Upper lobe of left lung (tissue), 6 donors: Measurements from ENCODE around the gene IMPA2. TPM values are rescaled to one million over a fixed set of nuclear protein-coding genes. Genes with fewer than 3 reads are reported as not detected.
A peak's percentile ranks its signal among the peaks of the same experiment; 100 is the strongest.

Source experiments
- ATAC-seq, 2 donors: fragments of 200-7000 bp; cut with Tn5 transposase; one replicate each; pipeline ENCODE4 v1.9.1; 2022; ENCODE audit warnings: mild to moderate bottlenecking in 2 of 2, moderate library complexity in 2 of 2; ENCODE audit not compliant: low FRiP score in 2 of 2
- DNase-seq, 2 donors: peaks; one replicate each; pipeline ENCODE4 v3.0.0-alpha.2; 2019 to 2020
- H3K27ac ChIP-seq, 4 donors: fragments of 200-600 bp; sonication (generic); one replicate each; pipeline ENCODE4 v1.5.1; 2016 to 2019
- H3K27me3 ChIP-seq, 4 donors: fragments of 200-600 bp; sonication (generic); one replicate each; pipeline ENCODE4 v1.5.1; 2017 to 2019
- H3K36me3 ChIP-seq, 4 donors: fragments of 200-600 bp; sonication (generic); one replicate each; pipeline ENCODE4 v1.5.1; 2016 to 2019
- H3K4me1 ChIP-seq, 4 donors: fragments of 200-600 bp; sonication (generic); one replicate each; pipeline ENCODE4 v1.5.1; 2018 to 2019
- H3K4me3 ChIP-seq, 4 donors: fragments of 200-600 bp; sonication (generic); one replicate each; pipeline ENCODE4 v1.5.1; 2017 to 2019; ENCODE audit warnings: mild to moderate bottlenecking in 2 of 4, moderate library complexity in 1 of 4
- H3K9me3 ChIP-seq, 4 donors: fragments of 200-600 bp; sonication (generic); one replicate each; pipeline ENCODE4 v1.5.1; 2018 to 2019
- CTCF ChIP-seq, 6 experiments: fragments of 450-650 bp in 4 of 6; fragments of 200-600 bp in 2 of 6; sonication (generic) in 2 of 6; IDR thresholded peaks; one replicate each; pipeline ENCODE4 v1.5.1; 2016 to 2019; ENCODE audit warnings: antibody characterized with exemption in 6 of 6
- EP300 ChIP-seq, 4 donors: sonication (generic); formaldehyde crosslinking; IDR thresholded peaks; one replicate each; pipeline ENCODE4 v1.5.1; 2017; ENCODE audit warnings: antibody characterized with exemption in 4 of 4, control low read depth in 2 of 4
- POLR2A ChIP-seq, 4 donors: fragments of 450-650 bp; IDR thresholded peaks; one replicate each; pipeline ENCODE4 v1.5.1; 2016 to 2017; ENCODE audit warnings: antibody characterized with exemption in 4 of 4, mild to moderate bottlenecking in 2 of 4
- POLR2AphosphoS5 ChIP-seq, 2 donors: sonication (generic); formaldehyde crosslinking; IDR thresholded peaks; one replicate each; pipeline ENCODE4 v1.5.1; 2017; ENCODE audit warnings: antibody characterized with exemption in 2 of 2
- WGBS, 2 donors: methylation state at CpG; one replicate each; pipeline ENCODE4 v1.1.5; 2017 to 2018; 5-methylcytosine and 5-hydroxymethylcytosine counted together
- total RNA-seq, 6 donors: library from RNA; depleted of rRNA in 4 of 6; stranded (reverse); fragments of >200 nt in 4 of 6; gene quantifications; one replicate each; pipeline versions ENCODE4 v1.1.0 to v1.2.1, GENCODE V29; 2016 to 2021
- donor health status: DM: no; HTN: no; CAD: no; lungs with moderate emphysema.
- donor health status: DM: no; HTN: yes; CAD: no; lungs with severe emphysema.

Gene IMPA2
- total RNA-seq, 6 donors from 2014 or later: 59.3 to 111 (median 77.6) TPM

- DNase-seq (no peak), ATAC-seq (no peak)
- Histone ChIP-seq H3K27ac (peak overlapping the region; percentile 48 to 84 (median 70)), H3K4me3 (no peak overlapping the region), H3K27me3 (no peaks in the 10 kb centered on the region), H3K36me3 (peaks cover 0 to 41% (median 16%) of the 10 kb centered on the region in 4 donors), H3K4me1 (peaks cover 22 to 65% (median 53%) of the 10 kb centered on the region in 4 donors), H3K9me3 (no peaks in the 10 kb centered on the region)
- no peak for TF ChIP-seq POLR2AphosphoS5 (IDR thresholded peaks at IDR 0.05)
- TF ChIP-seq CTCF (IDR thresholded peaks at IDR 0.05): no peak
- no peak for TF ChIP-seq POLR2A (IDR thresholded peaks at IDR 0.05)
- no peak for TF ChIP-seq EP300 (IDR thresholded peaks at IDR 0.05)
- WGBS, 2 donors: 77 to 84% methylated on average over 8 to 14 of the region's 14 CpGs
These were observed 33.5 kb downstream of the IMPA2 start for GRCh38 chr18:12014521-12015415.

GRCh38 chr18:12015416-12016062 is 34.2 kb downstream of the IMPA2 start:
- H3K4me1 ChIP-seq: peaks cover 22 to 57% (median 47%) of the 10 kb centered on the region in 4 donors
- DNase-seq (peak; percentile 60 to 88), ATAC-seq (peak; percentile 46 to 84)
- H3K9me3 ChIP-seq: no peaks in the 10 kb centered on the region
- TF ChIP-seq EP300 (IDR thresholded peaks at IDR 0.05) (peak in 3 of 4 donors; percentile 39 to 88 (median 64)), CTCF (IDR thresholded peaks at IDR 0.05) (no peak), POLR2AphosphoS5 (IDR thresholded peaks at IDR 0.05) (peak; percentile 38 to 58), POLR2A (IDR thresholded peaks at IDR 0.05) (no peak)
- no peak overlapping the region for H3K4me3 ChIP-seq
- no peaks in the 10 kb centered on the region for H3K27me3 ChIP-seq
- peaks cover 0 to 33% (median 10%) of the 10 kb centered on the region in 4 donors for H3K36me3 ChIP-seq
- peak overlapping the region; percentile 48 to 84 (median 70) for H3K27ac ChIP-seq
- 41 to 44% methylated on average over 13 of the region's 13 CpGs for WGBS, 2 donors

- no peak for TF ChIP-seq EP300 (IDR thresholded peaks at IDR 0.05)
- TF ChIP-seq POLR2A (IDR thresholded peaks at IDR 0.05): no peak
- no peak for TF ChIP-seq POLR2AphosphoS5 (IDR thresholded peaks at IDR 0.05)
- no peak for TF ChIP-seq CTCF (IDR thresholded peaks at IDR 0.05)
- no peak overlapping the region for H3K4me3 ChIP-seq
- peak overlapping the region in 1 of 4 donors; percentile 27 for H3K27ac ChIP-seq
- no peaks in the 10 kb centered on the region for H3K9me3 ChIP-seq
- DNase-seq: no peak
- H3K36me3 ChIP-seq: peaks cover 0 to 27% (median 5%) of the 10 kb centered on the region in 4 donors
- H3K4me1 ChIP-seq: peaks cover 22 to 43% (median 37%) of the 10 kb centered on the region in 4 donors
- WGBS, 2 donors: 75% methylated on average over 5 of the region's 5 CpGs
- no peak for ATAC-seq
- no peaks in the 10 kb centered on the region for H3K27me3 ChIP-seq
These were observed 35.8 kb downstream of the IMPA2 start for GRCh38 chr18:12017081-12017480.

GRCh38 chr18:12018861-12019260 is 37.6 kb downstream of the IMPA2 start:
- TF ChIP-seq POLR2AphosphoS5 (IDR thresholded peaks at IDR 0.05) (no peak), CTCF (IDR thresholded peaks at IDR 0.05) (no peak), EP300 (IDR thresholded peaks at IDR 0.05) (no peak), POLR2A (IDR thresholded peaks at IDR 0.05) (no peak)
- Histone ChIP-seq H3K27ac (no peak overlapping the region), H3K27me3 (no peaks in the 10 kb centered on the region), H3K4me3 (no peak overlapping the region), H3K4me1 (peaks cover 19 to 29% (median 26%) of the 10 kb centered on the region in 4 donors), H3K36me3 (peaks cover 0 to 33% (median 8%) of the 10 kb centered on the region in 4 donors), H3K9me3 (no peaks in the 10 kb centered on the region)
- WGBS, 2 donors: 93 to 97% methylated on average over 7 of the region's 7 CpGs
- ATAC-seq (no peak), DNase-seq (no peak)
